ENCODE measurements around the gene TAF11L13.

TAF11L13 gene

GRCh38 chr5:17680737-17681136 lies 48.8 kb downstream of the TAF11L13 start:
- no peak for FAIRE-seq
